HCT116 (cell line): Measurements from ENCODE around the gene PRSS22. TPM values are rescaled to one million over a fixed set of nuclear protein-coding genes. Genes with fewer than 3 reads are reported as not detected.

ENCODE experiments used
- ATAC-seq: fragments of 200-7000 bp; cut with Tn5 transposase; 2 replicates; pipeline ENCODE4 v1.9.1; 2020; ENCODE audit warnings: mild to moderate bottlenecking, moderate library complexity
- BruUV-seq: library from RNA; stranded (reverse); fragments of 400-500 nt; replicated peaks from 2 replicates; lab custom pipeline; 2021; lab: Mats Ljungman, UMichigan
- CTCF ChIA-PET: fragments of 300-600 bp; sonication (Branson Sonifier 250); formaldehyde crosslinking; loops from one replicate; lab custom pipeline; 2021; ENCODE audit warnings: antibody characterized with exemption; lab: Charles Lee
- POLR2A ChIA-PET: fragments of 300-600, 350-600 bp; sonication (Branson Sonifier 250); formaldehyde crosslinking; loops from one replicate; lab custom pipeline; 2021; ENCODE audit warnings: antibody characterized with exemption; lab: Charles Lee
- RAD21 ChIA-PET, 2 experiments: fragments of 300-600 bp; sonication (Branson Sonifier 250); formaldehyde crosslinking; loops; one replicate each; lab custom pipeline; 2023; ENCODE audit warnings: low total read pairs in 2 of 2; ENCODE audit not compliant: uncharacterized antibody in 2 of 2, unreplicated experiment in 2 of 2, low non-redundant PET in 1 of 2; lab: Charles Lee
- DNase-seq: peaks from one replicate; pipeline ENCODE4 v3.0.0-alpha.2; 2010; ENCODE audit warnings: low read depth, low spot score
- H2AFZ ChIP-seq: fragments of 200-600 bp; shearing (Covaris generic), sonication (generic); 2 replicates; pipeline ENCODE4 v1.6.1; 2017; ENCODE audit warnings: low read depth, mixed run types, mixed read lengths, antibody characterized with exemption, low read length; ENCODE audit not compliant: poor library complexity, severe bottlenecking
- H3K27ac ChIP-seq: 2 replicates; pipeline ENCODE4 v1.5.1; 2012; ENCODE audit warnings: low read depth, low read length
- H3K27me3 ChIP-seq: fragments of 200-600 bp; sonication (generic); 2 replicates; pipeline ENCODE4 v1.6.1; 2016; ENCODE audit warnings: mixed run types, low read length, mixed read lengths; ENCODE audit not compliant: insufficient read depth
- H3K36me3 ChIP-seq, 2 experiments: fragments of 200-500 bp in 1 of 2; fragments of 200-600 bp in 1 of 2; sonication (Bioruptor generic) in 1 of 2; sonication (generic) in 1 of 2; 2 replicates each; pipeline versions ENCODE4 v1.5.1 to v1.6.1; 2014 to 2016; ENCODE audit warnings: low read length in 2 of 2, inconsistent platforms in 1 of 2, mixed read lengths in 1 of 2, mixed run types in 1 of 2; ENCODE audit not compliant: insufficient read depth in 2 of 2, control insufficient read depth in 1 of 2
- H3K4me1 ChIP-seq, 2 experiments: fragments of 200-600 bp in 1 of 2; sonication (generic) in 1 of 2; 2 replicates each; pipeline versions ENCODE4 v1.5.1 to v1.6.1; 2012 to 2017; ENCODE audit warnings: low read length in 2 of 2, inconsistent platforms in 1 of 2, mild to moderate bottlenecking in 1 of 2, mixed read lengths in 1 of 2, mixed run types in 1 of 2, moderate library complexity in 1 of 2; ENCODE audit not compliant: insufficient read depth in 2 of 2, control insufficient read depth in 1 of 2
- H3K4me2 ChIP-seq: fragments of 200-600 bp; sonication (generic); 2 replicates; pipeline ENCODE4 v1.6.1; 2017; ENCODE audit warnings: mixed run types, low read length, mixed read lengths
- H3K4me3 ChIP-seq, 2 experiments: fragments of 200-600 bp in 1 of 2; sonication (generic) in 1 of 2; replicated peaks in 1 of 2; 2 replicates each; pipeline ENCODE4 v1.5.1; 2011 to 2016; ENCODE audit warnings: low read length in 2 of 2, control low read depth in 1 of 2, low read depth in 1 of 2, mild to moderate bottlenecking in 1 of 2, mixed read lengths in 1 of 2, mixed run types in 1 of 2
- H3K79me2 ChIP-seq: fragments of 200-600 bp; sonication (generic); 2 replicates; pipeline ENCODE4 v1.6.1; 2017; ENCODE audit warnings: mild to moderate bottlenecking, mixed run types, low read length, moderate library complexity, mixed read lengths; ENCODE audit not compliant: insufficient read depth
- H3K9ac ChIP-seq: fragments of 200-600 bp; sonication (generic); 2 replicates; pipeline ENCODE4 v1.6.1; 2016; ENCODE audit warnings: low read length, mixed read lengths
- H3K9me2 ChIP-seq: fragments of 200-600 bp; sonication (generic), shearing (Covaris generic); 2 replicates; pipeline ENCODE4 v1.6.1; 2017; ENCODE audit warnings: mixed run types, mild to moderate bottlenecking, moderate library complexity; ENCODE audit not compliant: insufficient read depth
- H3K9me3 ChIP-seq, 2 experiments: fragments of 200-500 bp in 1 of 2; fragments of 200-600 bp in 1 of 2; sonication (Bioruptor generic) in 1 of 2; sonication (generic) in 1 of 2; 2 replicates each; pipeline ENCODE4 v1.6.1; 2014 to 2017; ENCODE audit warnings: low read length in 2 of 2, mixed read lengths in 2 of 2, inconsistent platforms in 1 of 2, low read depth in 1 of 2, mild to moderate bottlenecking in 1 of 2, mixed run types in 1 of 2, moderate library complexity in 1 of 2; ENCODE audit not compliant: control insufficient read depth in 1 of 2, insufficient read depth in 1 of 2
- H4K20me1 ChIP-seq: fragments of 200-600 bp; sonication (generic), shearing (Covaris generic); 2 replicates; pipeline ENCODE4 v1.6.1; 2017; ENCODE audit warnings: mixed run types, mild to moderate bottlenecking, moderate library complexity; ENCODE audit not compliant: insufficient read depth
- EGR1 ChIP-seq: IDR thresholded peaks from 2 replicates; pipeline ENCODE4 v1.6.1; 2012; ENCODE audit warnings: low read depth
- ELF1 ChIP-seq: IDR thresholded peaks from 2 replicates; pipeline ENCODE4 v1.6.1; 2012; ENCODE audit warnings: low read depth, borderline replicate concordance
- EZH2 ChIP-seq: fragments of 200-600 bp; sonication (generic); IDR thresholded peaks from 2 replicates; pipeline ENCODE4 v1.6.1; 2017; ENCODE audit warnings: antibody characterized with exemption, mixed run types
- FOSL1 ChIP-seq: IDR thresholded peaks from 2 replicates; pipeline ENCODE4 v1.6.1; 2012; ENCODE audit warnings: low read depth
- JUND ChIP-seq: IDR thresholded peaks from 2 replicates; pipeline ENCODE4 v1.6.1; 2012
- MAX ChIP-seq: IDR thresholded peaks from 2 replicates; pipeline ENCODE4 v1.6.1; 2012
- POLR2A ChIP-seq: IDR thresholded peaks from 2 replicates; pipeline ENCODE4 v1.7.0; 2011; ENCODE audit warnings: borderline replicate concordance; ENCODE audit not compliant: insufficient read depth, insufficient read length; ENCODE audit errors: extremely low read depth
- POLR2AphosphoS5 ChIP-seq: IDR thresholded peaks from 2 replicates; pipeline ENCODE4 v1.6.1; 2011; ENCODE audit warnings: mild to moderate bottlenecking, low read depth, low read length, moderate library complexity
- SIN3A ChIP-seq: IDR thresholded peaks from 2 replicates; pipeline ENCODE4 v1.6.1; 2012; ENCODE audit warnings: low read depth
- SP1 ChIP-seq: IDR thresholded peaks from 2 replicates; pipeline ENCODE4 v1.6.1; 2012; ENCODE audit warnings: low read depth
- SRF ChIP-seq: IDR thresholded peaks from 2 replicates; pipeline ENCODE4 v1.6.1; 2012; ENCODE audit warnings: low read depth
- TCF7L2 ChIP-seq: IDR thresholded peaks from 2 replicates; pipeline ENCODE4 v1.7.0; 2011; ENCODE audit warnings: borderline replicate concordance, inconsistent platforms; ENCODE audit not compliant: insufficient read depth, insufficient read length; ENCODE audit errors: extremely low read depth
- ZBTB33 ChIP-seq: IDR thresholded peaks from 2 replicates; pipeline ENCODE4 v1.6.1; 2011; ENCODE audit warnings: mild to moderate bottlenecking, low read length, moderate library complexity; ENCODE audit not compliant: insufficient replicate concordance; ENCODE audit errors: extremely low read depth
- ZFX ChIP-seq: fragments of 450-650 bp; IDR thresholded peaks from 2 replicates; pipeline ENCODE4 v1.6.1; 2017
- ZNF274 ChIP-seq: fragments of 200-500 bp; sonication (Bioruptor generic); IDR thresholded peaks from 2 replicates; pipeline ENCODE4 v1.6.1; 2014; ENCODE audit warnings: mild to moderate bottlenecking, low read depth, low read length, inconsistent platforms
- intact Hi-C: fragments of 100-400 bp; cut with micrococcal nuclease; formaldehyde crosslinking; loops from 2 replicates; pipeline ENCODE4 v1.10.0; 2022
- total RNA-seq: library from RNA; stranded (reverse); gene quantifications from one replicate; pipeline ENCODE4 v1.2.1, GENCODE V29; 2021; ENCODE audit not compliant: unreplicated experiment
- TF ChIP-seq, protein P1 (sequence below), 3 experiments: fragments of 200-600 bp in 1 of 3; sonication (generic) in 1 of 3; IDR thresholded peaks in 2 of 3; conservative IDR thresholded peaks in 1 of 3; 2 replicates each; pipeline ENCODE4 v1.5.1; 2012 to 2017; ENCODE audit warnings: low read depth in 2 of 3, low read length in 2 of 3, antibody characterized with exemption in 1 of 3, borderline replicate concordance in 1 of 3, control low read depth in 1 of 3, mild to moderate bottlenecking in 1 of 3, mixed read lengths in 1 of 3, mixed run types in 1 of 3, moderate library complexity in 1 of 3; ENCODE audit not compliant: insufficient read depth in 1 of 3

Gene PRSS22
- total RNA-seq, 1 experiment from 2014 or later: 20.2 TPM

GRCh38 chr16:2874032-2874911, 16.3 kb upstream of the PRSS22 start:
- no TSS peak for BruUV-seq
- no peaks in the 10 kb centered on the region for H3K36me3 ChIP-seq
- ChIA-PET CTCF (interaction anchor here (0.6 to 1.4 kb wide), 8 partner anchors 9 to 680 kb away, joined by 3 to 11 read pairs (median 3); partner anchors contain the start of gene FLYWCH2), POLR2A (interaction anchor here (0.7 to 1.0 kb wide), 3 partner anchors 9 to 35 kb away, joined by 4 to 7 read pairs (median 5); partner anchors contain the start of gene FLYWCH2), RAD21 (interaction anchor here (0.6 to 0.7 kb wide), 4 partner anchors 16 to 91 kb away, joined by 3 to 10 read pairs (median 4); no protein-coding TSS in a partner anchor)
- DNase-seq (no peak), ATAC-seq (peak; percentile 34)
- peak overlapping the region; percentile 38 for H3K9ac ChIP-seq
- peak overlapping the region; percentile 76 for H3K4me2 ChIP-seq
- no peaks in the 10 kb centered on the region for H3K27me3 ChIP-seq
- H3K4me3 ChIP-seq: peak overlapping the region; percentile 27 to 47
- peak overlapping the region; percentile 41 for H3K27ac ChIP-seq
- H3K9me3 ChIP-seq: no peaks in the 10 kb centered on the region
- H3K79me2 ChIP-seq: no peaks in the 10 kb centered on the region
- intact Hi-C loops: loop anchor here (1.0 kb wide), 1 partner anchor 45 kb away; no protein-coding TSS in a partner anchor
- peak overlapping the region; percentile 4 for H2AFZ ChIP-seq
- no peaks in the 10 kb centered on the region for H4K20me1 ChIP-seq
- H3K9me2 ChIP-seq: no peaks in the 10 kb centered on the region
- H3K4me1 ChIP-seq: peaks cover 19 to 34% of the 10 kb centered on the region in 2 experiments
- TF ChIP-seq POLR2A (no peak), SRF (no peak), ZBTB33 (no peak), ZNF274 (no peak), EGR1 (no peak), MAX (no peak), JUND (no peak), TCF7L2 (no peak), POLR2AphosphoS5 (no peak), FOSL1 (no peak), SIN3A (no peak), SP1 (no peak), EZH2 (no peak), ELF1 (no peak), ZFX (no peak)
- TF ChIP-seq, protein P1, sequence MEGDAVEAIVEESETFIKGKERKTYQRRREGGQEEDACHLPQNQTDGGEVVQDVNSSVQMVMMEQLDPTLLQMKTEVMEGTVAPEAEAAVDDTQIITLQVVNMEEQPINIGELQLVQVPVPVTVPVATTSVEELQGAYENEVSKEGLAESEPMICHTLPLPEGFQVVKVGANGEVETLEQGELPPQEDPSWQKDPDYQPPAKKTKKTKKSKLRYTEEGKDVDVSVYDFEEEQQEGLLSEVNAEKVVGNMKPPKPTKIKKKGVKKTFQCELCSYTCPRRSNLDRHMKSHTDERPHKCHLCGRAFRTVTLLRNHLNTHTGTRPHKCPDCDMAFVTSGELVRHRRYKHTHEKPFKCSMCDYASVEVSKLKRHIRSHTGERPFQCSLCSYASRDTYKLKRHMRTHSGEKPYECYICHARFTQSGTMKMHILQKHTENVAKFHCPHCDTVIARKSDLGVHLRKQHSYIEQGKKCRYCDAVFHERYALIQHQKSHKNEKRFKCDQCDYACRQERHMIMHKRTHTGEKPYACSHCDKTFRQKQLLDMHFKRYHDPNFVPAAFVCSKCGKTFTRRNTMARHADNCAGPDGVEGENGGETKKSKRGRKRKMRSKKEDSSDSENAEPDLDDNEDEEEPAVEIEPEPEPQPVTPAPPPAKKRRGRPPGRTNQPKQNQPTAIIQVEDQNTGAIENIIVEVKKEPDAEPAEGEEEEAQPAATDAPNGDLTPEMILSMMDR (IDR thresholded peaks at IDR 0.05 in 2 of 3, conservative IDR thresholded peaks at IDR 0.05 in 1 of 3; ENCODE audit: borderline replicate concordance in 1 of 3, insufficient read depth in 1 of 3, low read depth in 2 of 3, low read length in 2 of 3): no peak
